SJSA1 (cell line): ENCODE results near the gene CCDC13. TPM values are rescaled to one million over a fixed set of nuclear protein-coding genes. Genes with fewer than 3 reads are reported as not detected.

Source experiments
- DNase-seq, 2 experiments: peaks; one replicate each; pipeline ENCODE4 v3.0.0-alpha.2; 2015 to 2020; ENCODE audit warnings: low spot score in 2 of 2, low read depth in 1 of 2
- H3K27ac ChIP-seq: fragments of 250-450 bp; sonication (Bioruptor Pico); 2 replicates; pipeline ENCODE4 v1.5.1; 2020; ENCODE audit warnings: mild to moderate bottlenecking, moderate library complexity
- H3K27me3 ChIP-seq: fragments of 250-450 bp; sonication (Bioruptor Pico); replicated peaks from 2 replicates; pipeline ENCODE4 v1.5.1; 2020; ENCODE audit warnings: mild to moderate bottlenecking, moderate library complexity
- H3K36me3 ChIP-seq: fragments of 250-450 bp; sonication (Bioruptor Pico); 2 replicates; pipeline ENCODE4 v1.5.1; 2020; ENCODE audit warnings: mild to moderate bottlenecking
- H3K4me1 ChIP-seq: fragments of 250-450 bp; sonication (Bioruptor Pico); replicated peaks from 2 replicates; pipeline ENCODE4 v1.6.1; 2021; ENCODE audit warnings: mild to moderate bottlenecking
- H3K4me3 ChIP-seq: fragments of 250-450 bp; sonication (Bioruptor Pico); 2 replicates; pipeline ENCODE4 v1.5.1; 2020; ENCODE audit warnings: mild to moderate bottlenecking
- H3K9me3 ChIP-seq: fragments of 250-450 bp; sonication (Bioruptor Pico); replicated peaks from 2 replicates; pipeline ENCODE4 v1.5.1; 2020; ENCODE audit warnings: mild to moderate bottlenecking
- total RNA-seq: library from RNA; depleted of rRNA; stranded (reverse); fragments of >200 nt; shearing (Covaris generic); gene quantifications from 2 replicates; pipeline ENCODE4 v1.2.3, GENCODE V29; 2014

Gene CCDC13
- total RNA-seq, 1 experiment from 2014 or later, result 0.39 TPM

DNA sequence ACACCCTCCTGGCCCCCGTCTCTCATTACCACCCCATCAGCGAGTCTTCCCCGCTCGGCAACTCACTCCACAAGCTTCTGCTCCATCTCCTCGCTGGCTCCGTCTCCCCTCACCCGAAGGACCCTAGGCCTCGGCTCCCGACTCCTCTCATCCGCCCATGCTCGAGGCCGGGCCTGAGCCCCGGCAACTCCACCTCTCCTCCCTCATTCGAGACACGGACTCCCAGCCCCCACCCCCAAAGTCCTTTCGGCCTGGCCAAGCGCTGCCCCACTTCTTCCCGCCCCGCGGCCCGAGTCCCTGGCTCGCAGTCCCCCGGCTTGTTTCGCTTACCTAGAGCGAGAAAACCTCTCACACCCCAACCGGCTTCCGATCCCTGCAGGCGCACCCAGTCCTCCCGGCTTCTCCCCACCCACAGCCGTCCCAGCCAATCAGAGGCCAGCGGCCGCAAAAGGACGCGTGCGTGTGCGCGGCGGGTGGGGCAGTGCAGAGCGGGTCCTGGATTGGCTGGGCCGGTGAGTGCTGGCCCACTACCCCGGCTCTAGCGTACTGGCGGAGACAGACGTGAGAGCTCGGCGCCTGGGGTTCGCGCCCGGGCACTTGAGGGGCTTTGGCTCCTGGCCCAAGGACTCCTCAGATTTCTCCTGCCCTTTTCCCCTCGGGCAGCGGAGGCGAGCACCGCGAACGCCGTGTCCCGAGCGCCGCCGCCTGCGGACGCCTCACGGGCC, 31.2 kb upstream of the CCDC13 start, which contains the start of gene HIGD1A:
Gene HIGD1A (minus strand): TSS at position 385 of the 725 bp plus-strand sequence. CDS start 10,237 bp downstream, outside the sequence.
- H3K36me3 ChIP-seq, result peaks cover 21% of the 10 kb centered on the region
- peak; percentile 82 to 91 for DNase-seq
- H3K27ac ChIP-seq, result peak within 1 kb of the TSS; percentile 51
- H3K27me3 ChIP-seq, result 0 out of 2 replicates have a peak, but pooled peaks cover 3% of the 10 kb centered on the region
- peak within 1 kb of the TSS; percentile 65 for H3K4me3 ChIP-seq
- H3K9me3 ChIP-seq, result no peaks in the 10 kb centered on the region
- peaks cover 8% of the 10 kb centered on the region for H3K4me1 ChIP-seq

DNA sequence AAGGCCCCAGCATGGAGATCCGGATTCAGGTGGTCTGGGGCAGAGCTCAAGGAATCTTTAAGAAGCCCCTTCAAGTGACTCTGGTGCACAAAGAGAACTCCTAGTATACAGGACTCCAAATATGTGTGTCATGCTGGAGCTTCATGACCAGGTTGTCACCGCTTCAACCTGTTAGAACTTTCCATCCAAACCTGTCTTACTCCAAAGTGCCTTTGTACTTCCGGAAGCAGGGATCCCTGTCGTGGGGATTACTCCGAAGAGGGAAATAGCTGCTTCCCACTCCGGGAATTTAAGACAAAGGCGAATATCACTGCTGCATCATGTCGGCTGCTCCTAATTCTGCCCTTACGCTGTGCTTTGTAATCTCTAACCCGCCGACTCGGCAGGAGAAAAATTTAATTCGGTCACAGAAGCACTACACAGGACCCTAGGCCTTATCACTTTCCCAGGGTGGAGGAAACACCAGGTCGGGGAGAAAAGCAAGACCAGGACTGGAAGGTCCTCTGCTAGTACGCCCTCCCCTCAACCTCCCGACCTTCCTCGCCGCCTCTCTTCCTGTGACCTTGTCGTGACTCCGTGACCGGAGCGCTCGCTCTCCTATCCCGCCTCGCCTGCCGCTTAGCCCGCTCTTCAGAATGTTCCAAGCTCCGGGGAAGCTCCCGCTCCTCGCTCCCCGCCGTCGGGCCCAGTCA, 30.5 kb upstream of the CCDC13 start:
- Histone ChIP-seq H3K27me3 (0 out of 2 replicates have a peak, but pooled peaks cover 3% of the 10 kb centered on the region), H3K4me3 (peak overlapping the region; percentile 65), H3K9me3 (no peaks in the 10 kb centered on the region), H3K4me1 (peaks cover 8% of the 10 kb centered on the region), H3K27ac (peak overlapping the region; percentile 51), H3K36me3 (peaks cover 21% of the 10 kb centered on the region)
- peak in 1 of 2 experiments; percentile 56 for DNase-seq

DNA sequence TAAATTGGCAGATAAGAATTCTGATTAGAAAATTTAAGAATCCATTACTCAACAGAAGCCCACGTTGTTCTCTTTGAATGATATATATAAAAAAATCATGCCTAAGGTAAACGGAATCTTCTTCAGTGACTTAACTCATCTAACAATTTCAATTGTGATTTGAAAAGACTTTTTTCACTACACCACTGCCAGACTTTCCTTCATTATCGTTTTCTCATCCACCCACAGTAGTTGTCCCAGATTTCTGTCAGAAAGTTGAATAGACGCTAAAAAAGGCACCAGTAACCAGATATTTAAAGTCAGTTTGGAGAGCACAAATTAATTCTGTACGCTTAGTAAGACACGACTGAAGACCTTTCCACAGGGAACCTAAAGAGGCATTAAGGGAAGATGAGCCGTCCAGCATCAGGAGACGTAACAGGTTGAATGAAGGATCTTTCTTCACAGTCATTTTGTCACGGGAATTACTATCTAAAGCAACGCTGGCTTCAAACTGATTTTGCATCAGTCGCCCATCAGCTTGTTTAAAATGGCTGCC, 29.9 kb upstream of the CCDC13 start:
- Histone ChIP-seq H3K27me3 (0 out of 2 replicates have a peak, but pooled peaks cover 3% of the 10 kb centered on the region), H3K4me3 (peak overlapping the region; percentile 65), H3K36me3 (peaks cover 21% of the 10 kb centered on the region), H3K9me3 (no peaks in the 10 kb centered on the region), H3K27ac (no peak overlapping the region), H3K4me1 (peaks cover 8% of the 10 kb centered on the region)
- no peak for DNase-seq

DNA sequence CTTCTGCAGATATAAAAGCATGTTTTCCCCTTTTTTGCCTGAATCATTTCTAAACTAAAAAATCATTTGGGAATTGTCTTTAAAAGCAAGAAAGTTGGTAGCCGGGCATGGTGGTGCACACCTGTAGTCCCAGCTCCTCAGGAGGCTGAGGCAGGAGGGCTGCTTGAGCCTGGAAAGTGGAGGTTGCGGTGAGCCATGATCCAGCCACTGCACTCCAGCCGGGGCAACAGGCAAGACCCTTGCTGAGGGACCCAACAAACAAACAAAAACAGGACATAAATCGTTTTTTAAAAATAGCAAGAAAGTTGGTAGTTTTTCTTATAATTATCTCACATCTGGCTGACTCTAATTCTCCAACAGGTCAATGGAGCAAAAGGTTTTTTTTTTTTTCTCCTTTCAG, 28.7 kb upstream of the CCDC13 start:
- H3K27ac ChIP-seq, result no peak overlapping the region
- H3K4me3 ChIP-seq, result no peak overlapping the region
- H3K36me3 ChIP-seq, result peaks cover 21% of the 10 kb centered on the region
- no peaks in the 10 kb centered on the region for H3K27me3 ChIP-seq
- H3K4me1 ChIP-seq, result peaks cover 8% of the 10 kb centered on the region
- H3K9me3 ChIP-seq, result no peaks in the 10 kb centered on the region
- DNase-seq, result no peak

DNA sequence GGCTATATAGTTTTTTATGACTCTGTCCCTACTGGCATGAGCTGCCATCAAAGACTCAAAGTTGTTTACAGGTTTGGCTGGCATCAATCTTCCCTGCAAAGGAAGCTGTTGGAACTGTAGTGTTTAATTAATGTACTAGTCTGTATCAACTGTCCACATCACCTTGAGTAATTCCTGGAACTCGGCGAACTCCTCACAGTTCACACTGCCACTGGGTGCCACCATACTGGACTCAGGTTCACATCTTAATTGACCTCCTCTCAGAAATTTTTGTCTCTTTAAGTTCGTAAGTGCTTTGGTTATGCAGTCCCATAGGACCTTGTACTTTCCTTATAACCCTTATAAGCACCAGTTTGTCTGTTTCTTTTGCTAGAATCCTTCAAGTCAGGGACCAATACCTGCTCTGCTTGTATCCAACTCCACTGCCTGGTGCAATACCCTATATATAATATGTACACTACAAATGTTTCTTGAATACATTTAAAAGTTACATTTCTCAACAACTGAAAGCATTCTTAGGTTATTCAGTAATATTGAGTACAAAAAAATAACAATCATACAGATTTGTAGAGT, 28.1 kb upstream of the CCDC13 start:
- Histone ChIP-seq H3K4me3 (no peak overlapping the region), H3K27ac (no peak overlapping the region), H3K27me3 (no peaks in the 10 kb centered on the region), H3K9me3 (no peaks in the 10 kb centered on the region), H3K4me1 (peaks cover 8% of the 10 kb centered on the region), H3K36me3 (peaks cover 21% of the 10 kb centered on the region)
- DNase-seq, result no peak

DNA sequence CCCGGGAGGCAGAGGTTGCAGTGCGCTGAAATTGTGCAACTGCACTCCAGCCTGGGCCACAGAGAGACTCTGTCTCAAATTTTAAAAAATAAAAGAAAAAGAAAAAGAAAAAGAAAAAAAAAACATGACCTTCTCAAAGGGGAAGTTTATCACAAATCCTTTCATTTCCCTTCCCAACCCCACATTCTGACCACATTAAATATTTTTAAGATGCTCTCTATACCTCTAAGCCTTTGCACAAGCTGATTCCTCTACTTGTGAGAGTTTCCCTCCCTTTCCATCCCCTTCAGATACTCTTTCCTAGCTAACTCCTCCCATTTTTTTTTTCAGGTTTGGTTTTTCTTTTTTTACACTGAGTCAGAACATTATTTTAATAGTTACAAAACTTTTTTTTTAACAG, 27.2 kb upstream of the CCDC13 start:
- no peak for DNase-seq
- no peaks in the 10 kb centered on the region for H3K9me3 ChIP-seq
- H3K4me3 ChIP-seq, result no peak overlapping the region
- peaks cover 8% of the 10 kb centered on the region for H3K4me1 ChIP-seq
- H3K27me3 ChIP-seq, result no peaks in the 10 kb centered on the region
- H3K27ac ChIP-seq, result no peak overlapping the region
- H3K36me3 ChIP-seq, result peaks cover 24% of the 10 kb centered on the region

DNA sequence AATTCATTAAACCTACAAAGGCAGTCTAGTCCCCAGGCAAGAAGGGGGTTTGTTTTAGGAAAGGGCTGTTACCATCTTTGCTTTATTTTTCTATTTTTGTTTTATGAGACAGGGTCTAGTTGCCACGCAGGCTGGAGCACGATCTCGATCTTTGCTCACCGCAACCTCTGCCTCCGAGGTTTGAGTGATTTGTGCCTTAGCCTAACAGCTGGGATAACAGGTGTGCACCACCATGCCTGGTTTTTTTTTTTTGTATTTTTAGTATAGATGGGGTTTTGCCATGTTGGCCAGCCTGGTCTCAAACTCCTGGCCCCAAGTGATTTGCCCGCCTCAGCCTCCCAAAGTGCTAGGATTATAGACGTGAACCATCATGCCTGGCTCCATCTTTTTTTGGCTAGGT, 26.3 kb upstream of the CCDC13 start:
- Histone ChIP-seq H3K4me3 (no peak overlapping the region), H3K36me3 (peaks cover 24% of the 10 kb centered on the region), H3K9me3 (no peaks in the 10 kb centered on the region), H3K4me1 (peaks cover 8% of the 10 kb centered on the region), H3K27me3 (no peaks in the 10 kb centered on the region), H3K27ac (no peak overlapping the region)
- DNase-seq, result no peak

DNA sequence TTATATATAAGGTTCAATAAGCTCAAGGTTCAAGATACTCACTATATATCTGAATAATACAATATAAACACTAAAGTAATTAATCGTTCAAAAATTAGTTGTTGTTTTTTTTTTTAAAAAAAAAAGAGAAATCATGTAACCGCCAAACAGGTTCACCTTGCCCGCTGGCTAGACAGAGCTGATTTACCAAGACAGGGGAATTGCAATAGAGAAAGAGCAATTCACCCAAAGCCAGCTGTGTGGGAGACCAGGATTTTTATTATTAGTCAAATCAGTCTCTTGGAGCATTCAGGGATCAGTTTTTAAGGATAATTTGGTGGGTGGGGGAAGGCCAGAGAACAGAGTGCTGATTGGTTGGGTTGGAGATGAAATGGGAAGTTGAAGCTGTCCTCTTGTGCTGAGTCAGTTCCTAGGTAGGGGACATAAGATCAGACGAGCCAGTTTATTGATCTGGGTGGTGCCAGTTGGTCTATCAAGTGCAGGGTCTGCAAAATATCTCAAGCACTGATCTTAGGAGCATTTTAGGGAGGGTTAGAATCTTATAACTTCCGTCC, 23.4 kb upstream of the CCDC13 start:
- DNase-seq, result no peak

DNA sequence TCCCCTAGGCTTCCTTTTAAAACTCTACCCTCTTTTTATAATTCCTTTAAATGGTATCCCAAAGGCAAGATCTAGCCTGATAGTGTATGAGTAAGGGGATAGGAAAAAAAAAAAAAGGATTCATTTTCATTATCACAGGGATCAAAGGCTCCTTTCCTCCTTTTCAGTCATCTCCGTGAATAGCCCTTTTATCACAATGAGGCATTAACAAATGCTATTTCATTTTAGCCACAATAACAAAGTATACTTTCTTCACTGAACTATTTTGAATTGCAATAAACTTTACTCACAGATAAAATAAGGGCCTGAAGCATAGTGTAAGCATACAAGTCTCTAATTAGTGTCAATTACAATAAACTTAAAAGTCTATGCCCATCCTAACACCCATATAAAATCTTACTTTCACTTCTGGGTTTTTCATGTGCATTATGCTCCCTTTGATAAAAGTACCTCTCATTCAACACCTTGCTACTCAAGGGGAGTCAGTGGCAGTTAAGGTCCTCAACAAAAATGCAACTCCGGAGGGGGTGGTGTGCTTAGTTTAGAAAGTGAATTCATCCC, 22.6 kb upstream of the CCDC13 start:
- no peaks in the 10 kb centered on the region for H3K9me3 ChIP-seq
- H3K4me3 ChIP-seq, result no peak overlapping the region
- no peaks in the 10 kb centered on the region for H3K4me1 ChIP-seq
- H3K27me3 ChIP-seq, result no peaks in the 10 kb centered on the region
- DNase-seq, result no peak
- H3K36me3 ChIP-seq, result peaks cover 17% of the 10 kb centered on the region
- no peak overlapping the region for H3K27ac ChIP-seq

More for the DNA sequence above, 23.4 kb upstream of the CCDC13 start:
- Histone ChIP-seq H3K4me3 (no peak overlapping the region), H3K36me3 (peaks cover 19% of the 10 kb centered on the region), H3K27ac (no peak overlapping the region), H3K27me3 (no peaks in the 10 kb centered on the region), H3K4me1 (no peaks in the 10 kb centered on the region), H3K9me3 (no peaks in the 10 kb centered on the region)

DNA sequence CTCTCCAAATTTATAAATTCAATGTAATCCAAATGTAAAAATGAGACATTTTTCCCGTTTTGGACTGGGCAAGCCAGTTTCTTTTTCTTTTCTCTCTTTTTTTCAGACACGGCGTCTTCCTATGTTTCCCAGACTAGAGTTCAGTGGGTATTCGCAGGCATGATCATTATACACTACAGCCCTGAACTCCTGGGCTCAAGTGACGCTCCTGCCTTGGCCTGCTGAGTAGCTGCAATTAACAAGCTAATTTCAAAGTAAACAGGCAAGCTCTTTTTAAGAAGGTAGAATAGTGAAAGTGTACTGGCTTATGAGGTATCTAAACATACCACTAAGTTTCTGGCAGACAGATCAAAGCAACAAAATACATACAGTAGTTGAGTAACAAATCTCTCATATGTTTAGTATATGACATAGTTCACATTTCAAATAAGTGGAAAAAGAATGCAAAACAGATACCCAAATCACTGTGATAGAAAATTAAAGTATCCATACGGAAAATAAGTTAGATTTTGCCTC, 17.7 kb upstream of the CCDC13 start:
- H3K9me3 ChIP-seq, result no peaks in the 10 kb centered on the region
- peaks cover 29% of the 10 kb centered on the region for H3K36me3 ChIP-seq
- H3K27ac ChIP-seq, result no peak overlapping the region
- no peaks in the 10 kb centered on the region for H3K4me1 ChIP-seq
- no peak for DNase-seq
- H3K4me3 ChIP-seq, result no peak overlapping the region
- H3K27me3 ChIP-seq, result no peaks in the 10 kb centered on the region

DNA sequence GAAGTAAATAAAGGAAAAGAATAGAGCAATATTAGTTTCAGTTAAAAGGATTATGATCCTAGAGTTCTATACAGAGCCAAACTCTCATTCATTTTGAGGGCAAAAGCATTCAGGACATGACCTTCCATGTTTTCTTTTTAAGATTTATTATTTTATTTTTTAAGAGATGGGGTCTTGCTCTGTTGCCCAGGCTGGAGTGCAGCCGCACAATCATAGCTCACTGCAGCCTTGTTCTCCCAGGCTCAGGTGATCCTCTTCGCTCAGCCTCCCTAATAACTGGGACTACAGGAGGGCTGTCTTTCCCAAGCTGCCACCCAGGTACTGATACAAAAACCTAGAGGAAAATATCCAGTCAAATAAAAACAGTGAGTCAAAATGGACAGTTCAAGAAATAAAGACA, 13.6 kb upstream of the CCDC13 start:
- no peaks in the 10 kb centered on the region for H3K27me3 ChIP-seq
- no peak for DNase-seq
- H3K4me3 ChIP-seq, result no peak overlapping the region
- no peaks in the 10 kb centered on the region for H3K9me3 ChIP-seq
- H3K27ac ChIP-seq, result no peak overlapping the region
- H3K4me1 ChIP-seq, result no peaks in the 10 kb centered on the region
- H3K36me3 ChIP-seq, result peaks cover 44% of the 10 kb centered on the region

DNA sequence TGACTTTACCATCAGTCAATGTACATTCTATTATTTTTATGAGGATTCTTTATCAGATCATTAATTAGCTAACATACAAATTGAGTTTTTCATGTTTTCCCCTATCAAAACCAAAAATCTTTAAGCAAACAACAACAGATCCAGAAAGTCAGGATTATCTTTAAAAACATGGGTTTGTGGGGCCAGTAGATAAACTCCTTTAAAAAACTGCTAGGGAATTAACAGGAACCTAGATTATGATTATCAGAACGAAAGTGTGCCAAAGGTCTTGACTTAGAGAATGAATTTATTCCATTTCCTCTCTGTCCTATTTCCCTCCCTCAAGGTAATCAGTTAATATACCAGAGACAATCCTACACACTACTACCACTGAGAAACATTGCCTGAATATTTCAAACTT, 13.2 kb upstream of the CCDC13 start:
- Histone ChIP-seq H3K4me1 (no peaks in the 10 kb centered on the region), H3K36me3 (peaks cover 41% of the 10 kb centered on the region), H3K27ac (no peak overlapping the region), H3K9me3 (no peaks in the 10 kb centered on the region), H3K27me3 (no peaks in the 10 kb centered on the region), H3K4me3 (no peak overlapping the region)
- no peak for DNase-seq
